Cardiac muscle cell (in vitro differentiated cells and primary cell): ENCODE data around the gene MAD1L1. TPM values are rescaled to one million over a fixed set of nuclear protein-coding genes. Genes with fewer than 3 reads are reported as not detected.

ENCODE experiments used
- DNase-seq, 2 donors: peaks; one replicate each; pipeline versions ENCODE4 v3.0.0 to v3.0.0-alpha.2; 2010 to 2017; ENCODE audit warnings: low read depth in 1 of 2, low spot score in 1 of 2
- H3K27ac ChIP-seq: fragments of 200-600 bp; sonication (generic); 2 replicates; pipeline ENCODE4 v1.5.1; 2016
- H3K27me3 ChIP-seq: fragments of 200-600 bp; sonication (generic); 2 replicates; pipeline ENCODE4 v1.6.0; 2016; ENCODE audit warnings: control low read depth
- H3K36me3 ChIP-seq: fragments of 200-600 bp; sonication (generic); 2 replicates; pipeline ENCODE4 v1.5.1; 2016; ENCODE audit warnings: control low read depth
- H3K4me1 ChIP-seq: fragments of 200-600 bp; sonication (generic); 2 replicates; pipeline ENCODE4 v1.8.1; 2017; ENCODE audit warnings: low read depth, mild to moderate bottlenecking, mixed run types
- H3K4me3 ChIP-seq: fragments of 200-600 bp; sonication (generic); 2 replicates; pipeline ENCODE4 v1.5.1; 2016; ENCODE audit warnings: mild to moderate bottlenecking
- H3K9me3 ChIP-seq: fragments of 200-600 bp; sonication (generic); 2 replicates; pipeline ENCODE4 v1.5.1; 2017; ENCODE audit warnings: low read depth, mild to moderate bottlenecking, control low read depth
- CTCF ChIP-seq: IDR thresholded peaks from 2 replicates; pipeline ENCODE4 v1.5.1; 2012; ENCODE audit warnings: low read depth, mild to moderate bottlenecking, low read length
- polyA plus RNA-seq: library from polyadenylated mRNA; unstranded; fragments of >200 nt; fragmentation: Nextera tagmentation; extraction: Ambion mirVana; gene quantifications from 2 replicates; pipeline ENCODE4 v1.2.1, GENCODE V29; 2016
- total RNA-seq: library from RNA; depleted of rRNA; stranded (reverse); fragments of >200 nt; gene quantifications from 2 replicates; pipeline ENCODE4 v1.2.3, GENCODE V29; 2016

MAD1L1 gene
- total and polyA plus RNA-seq, 2 experiments from 2014 or later = 38.3 to 56.2 TPM

- peak in 1 of 2 donors; percentile 32 for DNase-seq
- no peak for TF ChIP-seq CTCF
- Histone ChIP-seq H3K9me3 (no peaks in the 10 kb centered on the region), H3K27me3 (no peaks in the 10 kb centered on the region), H3K27ac (no peak overlapping the region), H3K36me3 (no peaks in the 10 kb centered on the region), H3K4me1 (no peaks in the 10 kb centered on the region), H3K4me3 (no peak overlapping the region)
Measured at GRCh38 chr7:1950452-1951158, 282.1 kb downstream of the MAD1L1 start.

- no peak overlapping the region for H3K4me3 ChIP-seq
- no peaks in the 10 kb centered on the region for H3K4me1 ChIP-seq
- no peak for TF ChIP-seq CTCF
- H3K9me3 ChIP-seq = no peaks in the 10 kb centered on the region
- no peaks in the 10 kb centered on the region for H3K27me3 ChIP-seq
- DNase-seq = no peak
- H3K36me3 ChIP-seq = no peaks in the 10 kb centered on the region
- no peak overlapping the region for H3K27ac ChIP-seq
Measured at GRCh38 chr7:1950066-1950451, 282.7 kb downstream of the MAD1L1 start.

- Histone ChIP-seq H3K4me3 (no peak overlapping the region), H3K9me3 (no peaks in the 10 kb centered on the region), H3K36me3 (no peaks in the 10 kb centered on the region), H3K27ac (no peak overlapping the region), H3K4me1 (no peaks in the 10 kb centered on the region), H3K27me3 (no peaks in the 10 kb centered on the region)
- no peak for DNase-seq
- TF ChIP-seq CTCF = no peak
Measured at GRCh38 chr7:1949681-1950055, 283.1 kb downstream of the MAD1L1 start.

GRCh38 chr7:1948887-1949680 lies 283.7 kb downstream of the MAD1L1 start:
- no peak for DNase-seq
- Histone ChIP-seq H3K9me3 (no peaks in the 10 kb centered on the region), H3K27me3 (no peaks in the 10 kb centered on the region), H3K4me3 (no peak overlapping the region), H3K27ac (no peak overlapping the region), H3K36me3 (no peaks in the 10 kb centered on the region), H3K4me1 (no peaks in the 10 kb centered on the region)
- no peak for TF ChIP-seq CTCF

GRCh38 chr7:1948301-1948796 lies 284.4 kb downstream of the MAD1L1 start:
- H3K4me3 ChIP-seq = no peak overlapping the region
- DNase-seq = no peak
- no peak overlapping the region for H3K27ac ChIP-seq
- no peaks in the 10 kb centered on the region for H3K4me1 ChIP-seq
- no peaks in the 10 kb centered on the region for H3K36me3 ChIP-seq
- no peaks in the 10 kb centered on the region for H3K27me3 ChIP-seq
- TF ChIP-seq CTCF = no peak
- H3K9me3 ChIP-seq = no peaks in the 10 kb centered on the region
